Small intestine (tissue), 7 donors: Measurements from ENCODE around the gene MAPK8IP1. TPM values are rescaled to one million over a fixed set of nuclear protein-coding genes. Genes with fewer than 3 reads are reported as not detected.
A peak's percentile ranks its signal among the peaks of the same experiment; 100 is the strongest.

Experiments used
- DNase-seq, 2 donors: peaks; one replicate each; pipeline versions ENCODE4 v3.0.0 to v3.0.0-alpha.2; 2013
- FAIRE-seq: peaks from 2 replicates; lab custom pipeline; 2012; peaks lifted over from hg19 to GRCh38; lab: Jason Lieb, UNC
- H3K27ac ChIP-seq, 3 donors: one replicate each; pipeline ENCODE4 v1.5.1; 2013; ENCODE audit warnings: low read length in 2 of 3, mild to moderate bottlenecking in 2 of 3, control low read depth in 1 of 3, inconsistent platforms in 1 of 3, low read depth in 1 of 3, moderate library complexity in 1 of 3
- H3K27me3 ChIP-seq, 3 donors: one replicate each; pipeline ENCODE4 v1.6.1; 2013; ENCODE audit warnings: low read length in 3 of 3, inconsistent platforms in 1 of 3; ENCODE audit not compliant: control insufficient read depth in 3 of 3, insufficient read depth in 3 of 3
- H3K36me3 ChIP-seq, 3 donors: one replicate each; pipeline ENCODE4 v1.6.1; 2013; ENCODE audit warnings: low read length in 3 of 3, inconsistent platforms in 1 of 3, low read depth in 1 of 3, mild to moderate bottlenecking in 1 of 3, moderate library complexity in 1 of 3; ENCODE audit not compliant: control insufficient read depth in 3 of 3, insufficient read depth in 2 of 3
- H3K4me1 ChIP-seq, 3 donors: one replicate each; pipeline ENCODE4 v1.6.1; 2013; ENCODE audit warnings: low read length in 2 of 3, inconsistent platforms in 1 of 3, low read depth in 1 of 3, mild to moderate bottlenecking in 1 of 3, moderate library complexity in 1 of 3; ENCODE audit not compliant: control insufficient read depth in 3 of 3, insufficient read depth in 2 of 3
- H3K4me3 ChIP-seq, 3 donors: one replicate each; pipeline ENCODE4 v1.5.1; 2013; ENCODE audit warnings: low read length in 3 of 3, control low read depth in 1 of 3, inconsistent platforms in 1 of 3, low read depth in 1 of 3, mild to moderate bottlenecking in 1 of 3, moderate library complexity in 1 of 3
- H3K9me3 ChIP-seq, 2 donors: one replicate each; pipeline ENCODE4 v1.6.1; 2013; ENCODE audit warnings: low read depth in 1 of 2, low read length in 1 of 2; ENCODE audit not compliant: control insufficient read depth in 2 of 2, insufficient read depth in 1 of 2
- WGBS, 3 donors: extraction: QIAGEN DNeasy Blood & Tissue Kit; methylation state at CpG; one replicate each; pipeline ENCODE4 v1.1.7; 2013; 5-methylcytosine and 5-hydroxymethylcytosine counted together
- polyA plus RNA-seq, 4 donors: library from polyadenylated mRNA; stranded (reverse) in 3 of 4; unstranded in 1 of 4; fragments of 200-250 nt in 3 of 4; fragments of 120-200 nt in 1 of 4; gene quantifications; one replicate each; pipeline versions ENCODE4 v1.2.1 to v1.2.3, GENCODE V29; 2013
- donor health status: healthy with polysubstance abuse.
- donor health status: control.
- donor health status: control.
- donor health status: Bipolar disorder and iron deficiency.
- donor health status: healthy.

The MAPK8IP1 gene
- polyA plus RNA-seq, 4 donors, result 1.3 to 6.1 (median 1.9) TPM

GRCh38 chr11:45920531-45921477, 35.4 kb downstream of the MAPK8IP1 start:
- peaks cover 0 to 20% (median 3%) of the 10 kb centered on the region in 3 donors for H3K4me1 ChIP-seq
- peaks cover 0 to 22% (median 3%) of the 10 kb centered on the region in 3 donors for H3K27me3 ChIP-seq
- no peaks in the 10 kb centered on the region for H3K9me3 ChIP-seq
- no peak overlapping the region for H3K4me3 ChIP-seq
- 75 to 85% (median 81%) methylated on average over 6 of the region's 6 CpGs for WGBS, 3 donors
- peaks cover 0 to 9% (median 0%) of the 10 kb centered on the region in 3 donors for H3K36me3 ChIP-seq
- FAIRE-seq (no peak), DNase-seq (no peak)
- peak overlapping the region in 1 of 3 donors; percentile 51 for H3K27ac ChIP-seq

DNA sequence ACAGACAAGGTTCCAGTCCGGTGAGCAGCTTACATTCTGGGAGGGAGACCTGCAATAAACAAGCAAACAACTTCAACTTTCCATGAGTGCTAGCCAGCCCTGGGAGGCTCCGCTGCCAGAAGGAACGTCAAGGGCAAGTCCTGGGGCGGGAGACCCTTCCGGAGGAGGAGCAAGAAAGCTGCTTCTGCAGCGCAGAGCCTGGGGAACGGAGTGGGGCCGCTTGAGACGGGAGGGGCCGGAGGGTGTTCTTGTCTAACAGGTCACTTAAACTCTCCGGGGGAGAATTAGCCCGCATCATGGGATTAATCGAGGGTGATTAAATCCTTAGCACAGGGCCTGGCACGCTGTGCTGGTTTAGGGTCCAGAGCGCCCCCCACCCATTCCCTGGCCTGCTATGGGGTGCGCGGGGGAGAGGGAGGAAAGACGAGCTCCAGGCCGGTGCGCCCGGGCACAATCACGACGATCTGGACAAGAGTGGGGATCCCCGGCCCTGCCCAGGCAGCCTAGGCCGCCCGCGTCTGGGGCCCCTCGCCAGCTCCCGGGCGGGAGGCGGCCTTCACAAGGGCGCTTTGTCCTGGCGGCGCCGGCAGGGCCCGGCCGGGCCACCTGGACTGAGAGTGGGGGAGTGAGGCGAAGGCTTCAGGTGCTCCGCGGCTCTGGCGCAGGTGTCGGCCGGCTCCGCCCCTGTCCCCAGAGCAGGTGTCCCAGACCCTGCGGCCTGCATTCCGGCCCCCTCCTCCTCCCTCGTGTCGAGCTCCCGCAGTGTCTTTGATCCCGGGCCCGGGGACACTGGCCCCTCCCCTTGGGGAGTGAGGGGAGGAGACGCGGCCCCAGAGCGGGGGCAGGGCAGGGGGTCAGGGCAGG, 36.3 kb downstream of the MAPK8IP1 start:
- Histone ChIP-seq H3K36me3 (peaks cover 0 to 11% (median 0%) of the 10 kb centered on the region in 3 donors), H3K27ac (peak overlapping the region in 2 of 3 donors; percentile 51 to 58), H3K4me1 (peaks cover 0 to 19% (median 3%) of the 10 kb centered on the region in 3 donors), H3K9me3 (no peaks in the 10 kb centered on the region), H3K27me3 (peaks cover 0 to 22% (median 3%) of the 10 kb centered on the region in 3 donors), H3K4me3 (peak overlapping the region; percentile 30 to 41 (median 31))
- FAIRE-seq (no peak), DNase-seq (peak; percentile 44 to 74)
- 10 to 23% (median 21%) methylated on average over 33 to 54 of the region's 54 CpGs for WGBS, 3 donors

GRCh38 chr11:45922425-45923082, 37.1 kb downstream of the MAPK8IP1 start, which contains the start of gene LARGE2:
Gene LARGE2 (plus strand): TSS chr11:45922656. CDS start chr11:45922883, 227 bp downstream.
- DNase-seq (peak in 1 of 2 donors; percentile 46), FAIRE-seq (no peak)
- H3K36me3 ChIP-seq, result peaks cover 0 to 13% (median 0%) of the 10 kb centered on the region in 3 donors
- WGBS, 3 donors, result 1 to 2% (median 1%) methylated on average over 38 to 73 of the region's 73 CpGs
- H3K27ac ChIP-seq, result peak within 1 kb of the TSS in 2 of 3 donors; percentile 51 to 58
- peaks cover 0 to 16% (median 3%) of the 10 kb centered on the region in 3 donors for H3K4me1 ChIP-seq
- H3K9me3 ChIP-seq, result no peaks in the 10 kb centered on the region
- H3K27me3 ChIP-seq, result peaks cover 0 to 22% (median 3%) of the 10 kb centered on the region in 3 donors
- H3K4me3 ChIP-seq, result peak within 1 kb of the TSS; percentile 30 to 41 (median 31)

- DNase-seq (no peak), FAIRE-seq (no peak)
- Histone ChIP-seq H3K27ac (no peak overlapping the region), H3K27me3 (peaks cover 0 to 22% (median 3%) of the 10 kb centered on the region in 3 donors), H3K9me3 (no peaks in the 10 kb centered on the region), H3K4me1 (peaks cover 0 to 16% (median 3%) of the 10 kb centered on the region in 3 donors), H3K4me3 (no peak overlapping the region), H3K36me3 (peaks cover 0 to 19% (median 0%) of the 10 kb centered on the region in 3 donors)
- 78 to 88% (median 83%) methylated on average over 22 of the region's 22 CpGs for WGBS, 3 donors
Observed at GRCh38 chr11:45924036-45924915, 38.8 kb downstream of the MAPK8IP1 start.

DNA sequence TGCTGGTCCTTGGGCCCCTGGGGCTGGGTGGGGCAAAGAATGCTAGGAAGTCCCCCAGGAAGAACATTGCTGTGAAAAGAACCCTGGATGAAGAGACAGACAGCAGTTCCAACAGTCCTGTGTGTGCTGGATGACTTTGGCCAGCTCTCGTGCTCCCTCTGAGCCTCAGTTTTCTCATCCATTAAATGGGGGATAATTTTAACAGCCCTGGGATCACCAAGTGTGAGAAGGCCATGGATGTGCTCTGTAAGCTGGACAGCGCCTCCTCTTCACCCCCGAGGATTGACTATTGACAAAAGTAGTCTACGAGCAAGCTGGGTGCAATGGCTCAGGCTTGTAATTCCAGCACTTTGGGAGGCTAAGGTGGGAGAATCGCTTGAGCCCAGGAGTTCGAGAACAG, 39.5 kb downstream of the MAPK8IP1 start:
- Histone ChIP-seq H3K27ac (no peak overlapping the region), H3K36me3 (peaks cover 0 to 23% (median 0%) of the 10 kb centered on the region in 3 donors), H3K4me3 (no peak overlapping the region), H3K4me1 (peaks cover 0 to 17% (median 3%) of the 10 kb centered on the region in 3 donors), H3K27me3 (peaks cover 0 to 22% (median 3%) of the 10 kb centered on the region in 3 donors), H3K9me3 (no peaks in the 10 kb centered on the region)
- FAIRE-seq (no peak), DNase-seq (no peak)
- 88 to 95% (median 90%) methylated on average over 6 of the region's 6 CpGs for WGBS, 3 donors

DNA sequence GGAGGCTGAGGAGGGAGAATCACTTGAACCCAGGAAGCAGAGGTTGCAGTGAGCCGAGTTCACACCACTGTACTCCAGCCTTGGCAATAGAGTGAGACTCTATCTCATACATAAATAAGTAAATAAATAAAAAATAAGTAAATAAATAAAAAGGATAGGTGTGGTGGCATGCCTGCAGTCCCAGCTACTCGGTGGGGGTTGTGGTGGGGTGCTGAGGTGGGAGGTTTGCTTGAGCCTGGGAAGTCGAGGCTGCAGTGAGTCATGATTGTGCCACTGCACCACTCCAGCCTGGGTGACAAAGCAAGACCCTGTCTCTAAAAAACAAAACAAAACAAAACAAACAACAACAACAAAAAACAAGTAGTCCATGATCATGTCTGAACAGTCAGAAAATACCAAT, 40.1 kb downstream of the MAPK8IP1 start:
- H3K27me3 ChIP-seq, result peaks cover 0 to 22% (median 3%) of the 10 kb centered on the region in 3 donors
- H3K36me3 ChIP-seq, result peaks cover 0 to 29% (median 0%) of the 10 kb centered on the region in 3 donors
- FAIRE-seq (no peak), DNase-seq (no peak)
- WGBS, 3 donors, result 72 to 77% (median 76%) methylated on average over 3 of the region's 3 CpGs
- H3K9me3 ChIP-seq, result no peaks in the 10 kb centered on the region
- H3K4me1 ChIP-seq, result peaks cover 0 to 19% (median 3%) of the 10 kb centered on the region in 3 donors
- no peak overlapping the region for H3K4me3 ChIP-seq
- no peak overlapping the region for H3K27ac ChIP-seq

DNA sequence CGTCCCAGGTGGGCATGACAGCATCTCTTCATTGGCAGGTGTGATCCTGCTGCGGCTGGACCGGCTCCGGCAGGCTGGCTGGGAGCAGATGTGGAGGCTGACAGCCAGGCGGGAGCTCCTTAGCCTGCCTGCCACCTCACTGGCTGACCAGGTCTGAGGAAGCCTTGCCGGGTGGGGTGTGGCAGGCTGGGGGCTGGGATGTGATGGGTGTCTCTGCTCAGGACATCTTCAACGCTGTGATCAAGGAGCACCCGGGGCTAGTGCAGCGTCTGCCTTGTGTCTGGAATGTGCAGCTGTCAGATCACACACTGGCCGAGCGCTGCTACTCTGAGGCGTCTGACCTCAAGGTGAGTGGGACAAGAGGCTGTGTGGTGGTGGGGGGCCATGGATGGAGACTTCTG, 40.5 kb downstream of the MAPK8IP1 start:
- WGBS, 3 donors, result 69 to 86% (median 82%) methylated on average over 12 of the region's 12 CpGs
- Histone ChIP-seq H3K9me3 (no peaks in the 10 kb centered on the region), H3K27me3 (peaks cover 0 to 22% (median 3%) of the 10 kb centered on the region in 3 donors), H3K4me3 (no peak overlapping the region), H3K4me1 (peaks cover 0 to 23% (median 3%) of the 10 kb centered on the region in 3 donors), H3K27ac (no peak overlapping the region), H3K36me3 (peaks cover 0 to 31% (median 0%) of the 10 kb centered on the region in 3 donors)
- FAIRE-seq, result no peak
- DNase-seq, result no peak
